Chondrocyte (in vitro differentiated cells): ENCODE measurements around the gene MGAM2. TPM values are rescaled to one million over a fixed set of nuclear protein-coding genes. Genes with fewer than 3 reads are reported as not detected.

Source experiments
- DNase-seq: peaks from one replicate; pipeline ENCODE4 v3.0.0; 2021; ENCODE audit warnings: mixed read lengths, low spot score
- H3K27ac Mint-ChIP-seq: one replicate; pipeline ENCODE4 v1.8.0; 2021; ENCODE audit warnings: mild to moderate bottlenecking, moderate library complexity, mixed read lengths; ENCODE audit not compliant: unreplicated experiment
- H3K27me3 Mint-ChIP-seq: 2 replicates; pipeline ENCODE4 v1.8.0; 2021; ENCODE audit warnings: low read depth, mixed read lengths
- H3K36me3 Mint-ChIP-seq: 2 replicates; pipeline ENCODE4 v1.8.0; 2021; ENCODE audit warnings: low read depth, mixed read lengths
- H3K4me1 Mint-ChIP-seq: 2 replicates; pipeline ENCODE4 v1.8.0; 2021; ENCODE audit warnings: low read depth, mild to moderate bottlenecking, mixed read lengths
- H3K4me3 Mint-ChIP-seq: one replicate; pipeline ENCODE4 v1.8.0; 2021; ENCODE audit warnings: mild to moderate bottlenecking, moderate library complexity, mixed read lengths; ENCODE audit not compliant: unreplicated experiment
- H3K9me3 Mint-ChIP-seq: 2 replicates; pipeline ENCODE4 v1.8.0; 2021; ENCODE audit warnings: low read depth, mixed read lengths
- CTCF ChIP-seq: fragments of 200-600 bp; sonication (generic); IDR thresholded peaks from 2 replicates; pipeline ENCODE4 v1.5.0; 2021; ENCODE audit warnings: antibody characterized with exemption, mild to moderate bottlenecking, moderate library complexity
- total RNA-seq: library from RNA; stranded (reverse); gene quantifications from 3 replicates; pipeline ENCODE4 v1.2.1, GENCODE V29; 2021

The MGAM2 gene
- total RNA-seq, 1 donor from 2014 or later: not detected

- no peak for DNase-seq
- Mint-ChIP-seq H3K4me3 (no peak overlapping the region), H3K9me3 (peaks cover 3% of the 10 kb centered on the region), H3K27ac (no peak overlapping the region), H3K4me1 (no peaks in the 10 kb centered on the region), H3K27me3 (peaks cover 3% of the 10 kb centered on the region), H3K36me3 (no peaks in the 10 kb centered on the region)
- TF ChIP-seq CTCF: no peak
These were observed 62.9 kb downstream of the MGAM2 start for GRCh38 chr7:142174441-142174840.

GRCh38 chr7:142175594-142175993, 64.1 kb downstream of the MGAM2 start:
- Mint-ChIP-seq H3K36me3 (no peaks in the 10 kb centered on the region), H3K27ac (no peak overlapping the region), H3K9me3 (peaks cover 3% of the 10 kb centered on the region), H3K4me3 (no peak overlapping the region), H3K4me1 (peaks cover 4% of the 10 kb centered on the region), H3K27me3 (peaks cover 3% of the 10 kb centered on the region)
- no peak for DNase-seq
- no peak for TF ChIP-seq CTCF

GRCh38 chr7:142176901-142177300, 65.4 kb downstream of the MGAM2 start:
- peaks cover 3% of the 10 kb centered on the region for H3K27me3 Mint-ChIP-seq
- DNase-seq: no peak
- H3K4me3 Mint-ChIP-seq: no peak overlapping the region
- TF ChIP-seq CTCF: no peak
- peaks cover 3% of the 10 kb centered on the region for H3K9me3 Mint-ChIP-seq
- peaks cover 10% of the 10 kb centered on the region for H3K4me1 Mint-ChIP-seq
- no peak overlapping the region for H3K27ac Mint-ChIP-seq
- H3K36me3 Mint-ChIP-seq: no peaks in the 10 kb centered on the region

GRCh38 chr7:142177869-142178268, 66.4 kb downstream of the MGAM2 start:
- H3K4me1 Mint-ChIP-seq: peaks cover 10% of the 10 kb centered on the region
- no peaks in the 10 kb centered on the region for H3K36me3 Mint-ChIP-seq
- TF ChIP-seq CTCF: no peak
- H3K27ac Mint-ChIP-seq: no peak overlapping the region
- H3K27me3 Mint-ChIP-seq: peaks cover 3% of the 10 kb centered on the region
- H3K9me3 Mint-ChIP-seq: peaks cover 3% of the 10 kb centered on the region
- H3K4me3 Mint-ChIP-seq: no peak overlapping the region
- DNase-seq: no peak

GRCh38 chr7:142180426-142180825, 68.9 kb downstream of the MGAM2 start:
- Mint-ChIP-seq H3K36me3 (no peaks in the 10 kb centered on the region), H3K9me3 (no peaks in the 10 kb centered on the region), H3K27me3 (peaks cover 3% of the 10 kb centered on the region), H3K4me3 (no peak overlapping the region), H3K27ac (no peak overlapping the region), H3K4me1 (peaks cover 10% of the 10 kb centered on the region)
- no peak for DNase-seq
- TF ChIP-seq CTCF: no peak
